ENCODE measurements around the gene SRM.
A peak's percentile ranks its signal among the peaks of the same experiment; 100 is the strongest.
"Not testable (repeated sequence)": the region's sequence is repeated elsewhere in the genome, so short reads cannot be mapped to it uniquely, and the experiment has no call there.

The SRM gene

GRCh38 chr1:11044086-11044848, 15.6 kb downstream of the SRM start:
- H3K4me3 ChIP-seq (replicated peaks; ENCODE audit: low read depth, low read length) = no peak overlapping the region
- no peak for DNase-seq (ENCODE audit: extremely low read depth, low read depth)
- TF ChIP-seq, protein P1, sequence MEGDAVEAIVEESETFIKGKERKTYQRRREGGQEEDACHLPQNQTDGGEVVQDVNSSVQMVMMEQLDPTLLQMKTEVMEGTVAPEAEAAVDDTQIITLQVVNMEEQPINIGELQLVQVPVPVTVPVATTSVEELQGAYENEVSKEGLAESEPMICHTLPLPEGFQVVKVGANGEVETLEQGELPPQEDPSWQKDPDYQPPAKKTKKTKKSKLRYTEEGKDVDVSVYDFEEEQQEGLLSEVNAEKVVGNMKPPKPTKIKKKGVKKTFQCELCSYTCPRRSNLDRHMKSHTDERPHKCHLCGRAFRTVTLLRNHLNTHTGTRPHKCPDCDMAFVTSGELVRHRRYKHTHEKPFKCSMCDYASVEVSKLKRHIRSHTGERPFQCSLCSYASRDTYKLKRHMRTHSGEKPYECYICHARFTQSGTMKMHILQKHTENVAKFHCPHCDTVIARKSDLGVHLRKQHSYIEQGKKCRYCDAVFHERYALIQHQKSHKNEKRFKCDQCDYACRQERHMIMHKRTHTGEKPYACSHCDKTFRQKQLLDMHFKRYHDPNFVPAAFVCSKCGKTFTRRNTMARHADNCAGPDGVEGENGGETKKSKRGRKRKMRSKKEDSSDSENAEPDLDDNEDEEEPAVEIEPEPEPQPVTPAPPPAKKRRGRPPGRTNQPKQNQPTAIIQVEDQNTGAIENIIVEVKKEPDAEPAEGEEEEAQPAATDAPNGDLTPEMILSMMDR (IDR thresholded peaks at IDR 0.05; ENCODE audit: low read depth, low read length, missing control alignments) = no peak

GRCh38 chr1:11042995-11043874, 16.6 kb downstream of the SRM start:
- no peak overlapping the region for H3K4me3 ChIP-seq (replicated peaks; ENCODE audit: low read depth, low read length)
- TF ChIP-seq, protein P1 (IDR thresholded peaks at IDR 0.05; ENCODE audit: low read depth, low read length, missing control alignments) = no peak
- no peak for DNase-seq (ENCODE audit: extremely low read depth, low read depth)

GRCh38 chr1:11042065-11042464, 17.8 kb downstream of the SRM start:
- H3K4me3 ChIP-seq (replicated peaks; ENCODE audit: low read depth, low read length) = no peak overlapping the region
- no peak for DNase-seq (ENCODE audit: extremely low read depth, low read depth)
- TF ChIP-seq, protein P1 (IDR thresholded peaks at IDR 0.05; ENCODE audit: low read depth, low read length, missing control alignments) = no peak

- no peak overlapping the region for H3K4me3 ChIP-seq (replicated peaks; ENCODE audit: low read depth, low read length)
- DNase-seq (ENCODE audit: extremely low read depth, low read depth) = no peak
- TF ChIP-seq, protein P1 (IDR thresholded peaks at IDR 0.05; ENCODE audit: low read depth, low read length, missing control alignments) = no peak
These were observed 18.8 kb downstream of the SRM start for GRCh38 chr1:11041048-11041447.

- H3K4me3 ChIP-seq (replicated peaks; ENCODE audit: low read depth, low read length); DNase-seq (ENCODE audit: extremely low read depth, low read depth): not testable (repeated sequence)
These were observed 19.8 kb downstream of the SRM start for GRCh38 chr1:11040105-11040429.

DNA sequence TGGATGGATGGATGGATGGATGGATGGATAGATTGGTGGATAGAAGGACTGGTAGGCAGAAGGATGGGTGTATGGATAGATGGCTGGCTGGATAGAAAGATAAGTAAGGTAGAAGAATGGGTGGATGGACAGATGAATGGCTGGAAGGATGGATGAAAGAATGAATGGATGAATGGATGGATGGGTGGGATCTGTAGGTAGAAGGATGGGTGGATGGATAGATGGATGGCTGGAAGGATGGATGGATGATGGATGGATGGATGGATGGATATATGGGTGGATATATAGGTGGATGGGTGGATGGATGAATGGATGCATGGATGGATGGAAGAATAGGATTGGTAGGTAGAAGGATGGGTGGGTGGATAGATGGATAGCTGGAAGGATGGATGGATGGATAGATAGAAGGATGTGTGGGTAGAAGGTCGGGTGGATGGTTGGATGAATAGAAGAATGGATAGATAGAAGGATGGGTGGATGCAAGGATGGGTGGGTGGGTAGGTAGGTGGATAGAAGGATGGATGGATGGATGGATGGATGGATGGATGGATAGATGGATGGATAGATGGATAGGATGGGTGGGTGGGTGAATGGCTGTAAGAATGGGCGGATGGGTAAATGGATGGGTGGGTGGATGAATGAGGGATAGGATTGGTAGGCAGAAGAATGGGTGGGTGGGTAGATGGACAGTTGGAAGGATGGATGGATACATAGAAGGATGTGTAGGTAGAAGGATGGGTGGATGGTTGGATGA, 20.3 kb downstream of the SRM start:
- H3K4me3 ChIP-seq (replicated peaks; ENCODE audit: low read depth, low read length) = no peak overlapping the region
- DNase-seq (ENCODE audit: extremely low read depth, low read depth) = no peak
- TF ChIP-seq, protein P1 (IDR thresholded peaks at IDR 0.05; ENCODE audit: low read depth, low read length, missing control alignments) = no peak

DNA sequence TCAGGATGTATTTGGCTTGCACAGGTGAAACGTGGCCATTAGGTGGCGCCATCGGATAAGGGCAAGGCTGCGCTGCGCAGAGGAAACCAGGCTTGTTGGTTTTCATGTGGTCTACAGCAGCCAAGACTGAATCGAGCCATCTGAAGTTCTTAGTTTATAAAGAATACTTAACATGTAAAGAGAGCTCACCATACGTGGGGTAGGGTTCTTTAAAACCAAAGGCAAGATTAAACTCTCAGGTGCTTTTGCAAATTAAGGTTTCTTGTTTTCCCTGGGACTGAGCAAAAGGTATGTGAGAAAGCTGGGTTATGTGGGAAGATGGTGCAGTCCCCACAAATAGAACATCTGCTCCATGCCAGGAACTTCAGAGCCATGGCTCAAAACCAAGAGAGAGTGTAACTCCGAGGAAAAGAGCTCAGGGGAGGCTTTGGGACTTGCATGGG, 22.1 kb downstream of the SRM start:
- DNase-seq (ENCODE audit: extremely low read depth, low read depth) = no peak
- TF ChIP-seq, protein P1 (IDR thresholded peaks at IDR 0.05; ENCODE audit: low read depth, low read length, missing control alignments) = peak; percentile 98
- no peak overlapping the region for H3K4me3 ChIP-seq (replicated peaks; ENCODE audit: low read depth, low read length)

DNA sequence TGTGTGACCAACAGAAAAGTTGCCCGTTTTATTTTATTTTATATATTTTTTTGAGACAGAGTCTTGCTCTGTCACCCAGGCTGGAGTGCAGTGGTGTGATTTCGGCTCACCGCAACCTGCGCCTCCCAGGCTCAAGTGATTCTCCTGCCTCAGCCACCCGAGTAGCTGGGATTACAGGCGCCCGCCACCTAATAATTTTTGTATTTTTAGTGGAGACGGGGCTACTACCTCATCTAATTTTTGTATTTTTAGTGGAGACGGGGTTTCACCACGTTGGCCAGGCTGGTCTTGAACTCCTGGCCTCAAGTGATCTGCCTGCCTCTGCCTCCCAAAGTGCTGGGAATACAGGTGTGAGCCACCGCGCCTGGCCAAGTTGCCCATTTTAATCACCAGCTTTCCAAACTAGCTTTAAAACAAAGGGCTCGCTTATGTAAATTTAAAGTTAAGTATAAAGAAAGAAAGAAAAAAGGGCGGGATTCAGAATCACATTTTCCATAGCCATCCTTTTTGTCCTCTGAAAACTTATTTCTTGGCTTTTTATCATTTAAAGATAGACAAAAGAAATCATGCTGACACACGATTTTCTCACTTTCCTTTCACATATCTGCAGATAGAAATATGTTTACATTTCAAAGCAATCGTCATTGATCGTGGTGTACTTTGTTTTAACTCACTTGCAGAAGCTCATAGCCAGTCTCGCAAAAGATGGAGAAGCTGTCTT, 22.6 kb downstream of the SRM start:
- not testable (repeated sequence) for DNase-seq (ENCODE audit: extremely low read depth, low read depth); H3K4me3 ChIP-seq (replicated peaks; ENCODE audit: low read depth, low read length)
